HL-60/S4 treated with retinoic acid at 250 ng/mL for 4 days and 3 days (cell line): Measurements from ENCODE around the gene AP3D1.

ENCODE experiments used
- in situ Hi-C: fragments of 300-500 bp; cut with MboI; formaldehyde crosslinking; loops from 2 replicates; pipeline ENCODE4 v1.7.0; 2022; ENCODE audit warnings: low sequenced_read_pairs

The AP3D1 gene

DNA sequence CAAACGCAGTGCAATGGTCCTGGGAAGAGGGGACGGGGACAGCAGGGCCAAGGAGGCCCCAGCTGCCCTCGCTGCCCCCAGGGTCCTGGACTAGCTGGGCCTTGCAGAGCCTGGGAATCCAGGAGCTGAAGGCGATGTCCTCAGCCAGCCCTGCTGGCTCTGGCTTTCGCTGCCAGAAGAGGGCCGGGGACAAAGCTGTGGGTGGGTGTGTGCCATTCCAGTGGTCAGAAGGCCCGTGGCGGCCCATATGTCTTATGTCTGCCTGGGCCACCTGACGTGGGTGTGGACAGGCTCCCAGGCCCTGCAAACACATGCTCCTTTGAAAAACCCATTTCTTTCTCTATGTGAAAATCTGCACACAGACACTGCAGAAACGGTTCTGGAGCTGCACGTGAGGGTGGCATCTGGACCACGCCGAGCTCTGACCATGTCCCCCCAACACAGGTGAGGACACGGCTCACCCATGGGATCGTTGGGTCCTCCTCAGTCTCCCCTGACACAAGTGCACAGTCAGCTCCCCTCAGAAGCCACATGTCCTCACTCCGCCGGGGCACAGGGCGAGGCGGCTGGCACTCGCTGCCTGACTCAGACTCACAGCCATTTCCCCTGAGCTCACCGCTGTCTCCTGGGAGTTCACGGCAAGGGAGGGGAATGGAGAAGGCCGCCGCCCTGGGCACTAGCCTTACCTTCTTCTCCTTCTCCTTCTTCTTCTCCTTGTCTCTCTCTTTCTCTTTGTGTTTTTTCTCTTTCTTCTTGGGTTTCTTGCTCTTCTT is 37.7 kb downstream of the AP3D1 start:
- in situ Hi-C loops: no loop called here

DNA sequence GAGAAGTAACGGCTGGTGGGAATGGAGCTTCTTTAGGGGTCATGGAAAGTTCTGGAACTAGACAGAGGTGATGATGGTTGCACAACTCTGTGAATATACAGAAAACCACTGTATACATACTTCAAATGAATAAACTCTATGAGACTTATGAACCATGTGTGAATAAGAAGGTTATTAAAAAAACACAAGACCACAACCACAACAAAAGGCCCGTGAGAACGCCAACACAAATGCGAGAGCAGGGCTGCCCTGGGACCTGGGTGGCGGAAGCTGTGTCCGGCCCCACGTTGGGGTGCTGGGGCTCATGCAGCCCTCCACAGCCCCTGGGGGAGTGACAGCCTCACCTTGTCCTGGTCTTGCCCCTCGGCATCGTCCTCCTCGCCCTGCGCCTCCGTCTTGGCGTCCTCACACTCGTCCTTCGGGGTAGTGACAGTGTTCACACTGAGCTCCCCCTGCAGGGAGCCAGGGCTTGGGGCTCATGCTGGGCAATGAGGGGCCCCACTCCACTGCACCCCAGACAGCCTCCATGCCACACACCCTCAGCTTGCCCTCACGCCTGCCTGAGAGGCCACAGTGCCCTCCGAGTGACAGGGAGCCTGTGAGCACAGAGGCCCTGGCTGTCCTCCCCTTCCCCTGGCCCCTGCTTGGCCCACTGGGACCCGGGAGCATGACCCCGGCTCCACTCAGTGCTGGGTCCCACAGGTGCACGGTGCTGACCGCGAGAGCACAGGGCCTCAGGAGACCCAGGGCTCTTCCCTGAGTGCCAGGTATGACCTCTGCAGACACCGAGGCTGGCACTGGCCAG is 38.6 kb downstream of the AP3D1 start:
- in situ Hi-C loops: no loop called here

DNA sequence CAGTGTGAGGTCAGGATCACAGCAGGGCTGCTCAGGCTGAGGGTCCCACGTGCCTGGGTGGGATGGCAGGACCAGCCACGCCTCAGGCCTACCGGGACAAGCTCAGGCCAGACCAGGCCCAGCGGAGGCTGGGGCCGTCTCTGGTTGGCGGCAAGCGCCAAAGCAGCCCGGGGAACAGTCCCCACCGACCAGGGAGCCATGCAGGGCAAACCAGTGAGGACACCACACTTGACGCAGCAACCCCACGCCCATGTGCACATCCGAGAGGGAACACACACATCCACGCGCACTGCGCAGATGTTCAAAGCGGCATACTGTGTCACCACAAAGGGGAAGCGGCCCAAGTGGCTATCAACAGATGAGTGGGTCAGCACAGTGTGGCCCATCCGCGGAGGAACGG is 39.5 kb downstream of the AP3D1 start:
- in situ Hi-C loops: no loop called here

DNA sequence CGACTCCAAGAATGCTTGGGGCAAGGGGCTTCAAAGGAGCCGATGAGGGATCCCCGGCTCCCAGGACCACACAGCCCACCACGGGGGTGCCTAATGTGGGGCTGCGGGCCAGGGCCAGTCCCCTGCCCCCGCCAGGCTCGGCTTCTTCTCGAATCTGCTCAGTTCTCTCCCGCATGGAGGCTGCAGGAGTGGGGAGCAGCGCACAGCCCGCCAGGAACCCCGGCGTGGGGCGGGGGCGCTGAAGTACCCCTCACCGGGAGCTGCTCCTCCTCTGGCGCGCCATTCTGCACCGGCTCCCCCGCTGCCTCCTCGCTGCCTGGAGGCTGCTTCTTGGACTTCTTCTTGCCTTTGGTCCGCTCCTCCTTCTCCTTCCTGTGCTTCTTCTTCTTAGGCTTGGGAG is 39.9 kb downstream of the AP3D1 start:
- in situ Hi-C loops: no loop called here

DNA sequence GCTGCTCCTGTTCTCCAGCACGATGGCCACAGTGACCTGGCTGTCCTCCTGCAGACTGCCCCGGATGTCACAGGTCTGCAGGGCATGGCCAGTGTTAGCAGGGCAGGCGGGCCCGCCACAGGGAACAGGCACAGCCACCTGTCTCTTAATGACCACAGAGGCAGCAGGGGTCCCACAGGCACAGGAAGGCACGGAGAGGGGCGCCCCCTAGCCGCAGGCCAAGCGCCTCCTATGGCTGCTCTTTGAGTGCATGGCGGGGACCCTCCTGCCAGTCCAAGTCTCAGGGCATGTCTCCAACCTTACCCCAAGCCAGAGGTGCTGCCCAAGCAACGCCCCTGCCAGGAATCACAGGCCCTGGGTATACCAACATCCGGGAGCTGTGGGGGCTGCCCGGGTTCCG is 40.5 kb downstream of the AP3D1 start:
- in situ Hi-C loops: no loop called here

DNA sequence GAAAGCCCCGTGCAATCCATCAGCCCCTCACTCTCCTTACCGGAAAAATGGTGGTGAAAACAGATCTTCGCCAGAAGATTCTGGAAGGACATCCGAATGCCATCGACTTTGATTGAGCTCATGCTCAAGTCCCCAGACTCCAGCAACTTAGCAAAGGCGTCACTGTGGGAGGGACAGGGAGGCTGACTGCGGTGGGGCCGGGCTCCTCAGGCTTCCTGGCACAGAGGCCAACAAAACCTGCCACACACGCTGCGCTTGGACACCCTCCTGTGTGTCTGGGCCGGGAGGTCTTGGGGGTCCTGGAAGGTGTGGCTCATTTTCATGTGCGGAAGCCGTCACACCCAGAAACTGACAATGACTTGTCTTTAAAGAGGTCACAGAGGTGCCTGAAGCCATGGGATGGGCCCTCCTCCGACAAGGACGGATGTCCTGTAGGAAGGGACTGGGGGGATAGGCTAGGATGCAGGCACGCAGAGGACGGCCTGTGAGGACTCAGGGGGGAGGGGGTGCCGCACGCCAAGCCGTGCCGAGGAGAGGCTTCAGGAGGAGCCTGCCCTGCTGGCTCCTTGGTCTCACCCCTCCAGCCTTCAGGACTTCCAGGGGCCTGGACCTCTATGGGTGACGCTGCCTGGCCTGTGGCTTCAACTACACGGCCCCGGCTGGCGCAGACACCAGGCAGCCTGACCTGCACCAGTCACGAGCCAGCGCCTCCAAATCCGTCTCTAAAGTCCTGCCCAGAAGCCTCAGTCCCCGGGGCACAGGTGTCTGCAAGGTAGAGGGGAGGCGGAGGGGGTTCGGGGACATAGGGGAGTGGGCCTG is 42.1 kb downstream of the AP3D1 start:
- in situ Hi-C loops: no loop called here

DNA sequence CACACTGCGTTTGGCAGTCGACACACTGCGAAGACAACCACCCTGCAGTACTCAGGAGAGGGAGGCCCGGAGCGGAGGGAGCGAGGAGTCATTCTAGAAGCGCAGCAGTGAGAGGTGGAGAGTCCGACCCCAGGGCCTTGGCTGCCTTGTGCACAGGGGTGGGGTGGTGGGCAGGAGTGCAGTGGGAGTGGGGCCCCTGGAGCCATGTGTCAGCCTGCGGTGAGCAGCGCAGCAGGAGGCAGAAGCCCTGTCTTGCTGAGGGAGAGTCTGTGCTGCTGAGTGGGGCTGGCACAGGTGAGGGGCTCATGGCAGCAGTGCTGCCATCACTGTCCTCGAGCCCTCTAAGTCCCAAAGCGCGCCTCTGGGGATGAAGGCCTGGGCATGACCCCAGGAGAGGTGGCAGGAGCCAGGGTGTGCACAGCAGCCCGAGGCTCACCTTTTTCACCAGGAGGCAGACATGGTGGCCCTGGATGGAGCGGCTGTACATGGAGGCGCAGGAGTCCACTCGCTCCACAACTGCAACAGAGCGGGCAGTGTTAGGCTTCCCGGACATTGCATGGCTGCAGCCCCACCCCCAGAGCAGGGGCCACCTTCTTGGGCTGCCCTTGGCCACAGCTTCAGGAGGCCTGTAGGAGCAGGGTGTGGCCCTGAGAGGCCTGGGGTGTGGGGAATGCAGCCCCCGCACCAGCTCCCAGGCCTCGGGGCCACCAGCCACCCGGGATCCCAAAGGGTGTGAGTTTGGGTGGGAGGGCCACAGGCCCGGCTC is 42.9 kb downstream of the AP3D1 start:
- in situ Hi-C loops: no loop called here

DNA sequence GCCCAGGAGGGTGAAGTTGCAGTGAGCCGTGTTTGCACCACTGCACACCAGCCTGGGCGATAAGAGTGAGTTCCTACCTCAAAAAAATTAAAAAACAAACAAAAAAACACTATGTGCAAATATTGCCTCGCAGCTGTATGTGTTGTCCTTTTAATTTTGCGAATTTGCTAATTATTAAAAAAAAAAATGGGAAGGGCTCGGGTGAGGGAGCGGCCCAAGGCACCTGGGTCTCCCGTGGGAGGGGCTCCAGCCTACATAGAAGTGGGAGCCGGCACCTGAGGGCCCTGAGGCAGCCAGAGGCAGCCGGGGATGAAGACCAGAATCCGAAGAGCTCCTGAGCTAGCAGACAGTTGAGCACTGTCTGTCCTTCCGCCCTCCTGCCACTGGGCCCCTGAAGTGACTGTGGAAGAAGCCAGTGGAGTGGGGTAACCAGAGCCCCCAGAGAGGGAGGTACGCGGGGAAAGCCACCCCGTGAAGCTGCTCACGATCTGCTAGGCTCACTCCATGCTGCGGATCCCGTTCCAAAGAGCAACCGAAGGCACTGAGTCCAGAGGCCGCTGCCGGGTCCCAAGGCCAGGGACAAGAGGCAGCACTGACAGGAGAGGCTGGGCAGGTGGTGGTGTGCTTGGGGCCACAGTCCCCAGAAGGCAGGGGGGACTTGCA is 48.2 kb downstream of the AP3D1 start:
- in situ Hi-C loops: no loop called here

DNA sequence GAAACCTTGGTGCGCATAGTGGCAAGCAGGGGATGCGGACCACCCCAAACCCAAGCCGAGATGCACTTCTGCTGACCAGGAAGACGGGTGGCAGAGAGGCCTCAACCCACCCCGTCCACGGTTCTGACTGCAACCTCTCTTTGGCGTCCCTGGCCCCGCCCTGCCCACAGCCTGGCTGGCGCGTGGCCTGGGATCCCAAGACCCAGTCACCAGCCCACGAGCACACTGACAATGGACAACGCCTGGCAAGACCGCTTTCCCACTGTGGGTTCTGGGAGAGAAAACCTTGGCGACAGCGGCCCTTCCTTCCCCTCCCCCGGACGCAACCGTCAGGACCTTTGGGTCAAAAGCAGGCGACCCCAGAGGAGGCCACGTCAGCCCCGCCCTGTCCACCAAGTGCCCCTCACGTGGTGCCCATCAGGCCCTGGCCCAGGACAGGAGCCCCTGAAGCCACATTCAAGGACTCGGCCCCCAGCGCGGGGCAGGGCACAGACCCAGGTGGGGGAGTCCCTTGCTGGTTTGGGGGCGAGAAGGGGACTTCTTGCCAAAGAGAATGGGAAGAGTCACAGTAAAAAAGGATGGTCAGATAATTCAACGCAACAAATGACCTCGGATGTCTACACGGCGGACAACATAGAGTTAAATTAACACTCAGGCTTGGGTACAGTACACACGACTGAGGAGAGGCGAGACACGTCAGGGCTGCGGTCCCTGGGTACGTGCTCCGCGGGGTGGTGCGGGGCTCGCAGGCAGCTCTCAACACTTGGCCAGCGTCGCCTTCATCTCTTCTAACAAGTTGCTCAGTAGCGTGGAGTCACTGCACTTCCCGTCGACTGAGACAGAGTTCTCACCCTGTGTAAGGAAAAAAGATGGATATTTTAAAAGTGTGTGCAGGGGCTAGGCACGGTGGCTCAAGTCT is 49.7 kb downstream of the AP3D1 start:
- in situ Hi-C loops: no loop called here

DNA sequence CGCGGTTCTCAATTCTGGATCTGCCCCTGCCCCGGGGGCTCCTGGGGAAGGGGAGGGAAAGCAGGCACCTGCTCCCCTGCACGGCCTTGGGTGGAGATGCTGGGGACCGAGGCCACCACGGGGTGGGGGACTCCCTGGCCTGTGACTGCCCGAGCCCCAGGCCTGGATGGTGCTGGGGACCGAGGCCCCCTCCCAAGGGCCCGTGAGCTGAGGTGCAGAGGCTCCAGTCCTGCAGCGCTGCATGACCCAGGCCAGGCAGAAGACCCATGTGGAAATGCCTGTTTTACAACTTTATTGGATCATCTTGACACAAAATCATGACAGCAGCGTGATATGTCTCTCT is 50.7 kb downstream of the AP3D1 start:
- in situ Hi-C loops: no loop called here

DNA sequence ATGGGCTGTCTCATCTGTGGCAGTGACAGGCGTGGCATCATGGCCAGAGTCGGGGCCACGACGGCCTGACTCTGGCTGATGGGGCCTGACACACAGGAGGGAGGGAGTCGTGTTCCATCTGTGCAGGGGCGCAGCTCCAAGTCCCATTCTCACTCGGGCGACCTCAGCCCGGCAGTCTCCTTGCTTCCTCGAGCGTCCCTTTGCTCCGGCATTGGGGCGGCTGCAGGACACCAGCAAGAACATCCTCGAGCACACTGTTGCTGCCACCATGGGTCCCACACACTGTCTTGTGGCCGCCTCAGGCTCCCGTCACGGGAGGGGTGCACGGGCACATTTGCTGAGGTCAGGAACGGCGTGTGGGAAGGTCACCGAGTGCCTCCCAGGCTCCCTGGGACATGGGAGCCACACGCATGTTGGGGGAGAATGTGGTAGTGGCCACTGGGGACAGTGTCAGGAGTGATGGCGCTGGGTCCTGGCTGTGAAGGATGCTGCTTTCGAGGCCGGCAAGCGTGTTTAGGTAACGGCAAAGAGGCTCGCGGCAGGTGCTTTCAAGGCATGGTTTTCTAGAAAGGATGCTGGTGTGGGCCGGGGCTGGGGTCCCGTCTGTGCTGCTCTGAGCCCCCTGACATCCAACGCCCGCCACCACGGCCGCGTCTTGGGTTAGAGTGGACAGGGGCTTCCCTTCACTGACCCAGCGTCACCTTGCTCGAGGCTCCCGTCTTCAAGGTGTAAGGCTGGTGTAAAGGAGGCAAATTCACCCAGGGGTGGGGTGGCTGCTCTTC is 51.2 kb downstream of the AP3D1 start:
- in situ Hi-C loops: no loop called here

DNA sequence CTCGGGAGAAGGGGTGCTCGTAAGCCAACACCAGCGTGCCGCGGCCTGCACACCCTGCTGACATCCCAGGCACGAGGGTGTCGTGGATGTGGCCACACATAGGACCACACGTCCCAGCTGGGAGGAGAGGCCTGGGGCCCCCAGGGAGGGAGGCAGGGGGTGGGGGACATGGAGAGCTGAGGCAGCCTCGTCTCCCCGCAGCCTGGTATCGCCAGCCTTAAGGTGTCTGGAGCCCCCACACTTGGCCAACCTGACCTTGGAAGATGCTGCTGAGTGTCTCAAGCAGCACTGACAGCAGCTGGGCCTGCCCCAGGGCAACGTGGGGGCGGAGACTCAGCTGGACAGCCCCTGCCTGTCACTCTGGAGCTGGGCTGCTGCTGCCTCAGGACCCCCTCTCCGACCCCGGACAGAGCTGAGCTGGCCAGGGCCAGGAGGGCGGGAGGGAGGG is 52.3 kb downstream of the AP3D1 start:
- in situ Hi-C loops: no loop called here

DNA sequence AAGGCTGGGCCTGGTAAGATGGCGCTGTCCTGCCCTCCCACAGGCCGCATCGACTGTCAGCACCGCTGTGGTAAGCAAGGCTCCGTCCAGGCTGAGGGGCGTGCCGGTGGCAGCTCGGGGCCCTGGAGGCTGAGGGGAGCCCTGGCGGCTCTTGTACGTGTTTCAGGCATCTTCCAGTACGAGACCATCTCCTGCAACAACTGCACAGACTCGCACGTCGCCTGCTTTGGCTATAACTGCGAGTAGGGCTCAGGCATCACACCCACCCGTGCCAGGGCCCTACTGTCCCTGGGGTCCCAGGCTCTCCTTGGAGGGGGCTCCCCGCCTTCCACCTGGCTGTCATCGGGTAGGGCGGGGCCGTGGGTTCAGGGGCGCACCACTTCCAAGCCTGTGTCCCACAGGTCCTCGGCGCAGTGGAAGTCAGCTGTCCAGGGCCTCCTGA is 53.5 kb downstream of the AP3D1 start:
- in situ Hi-C loops: no loop called here

DNA sequence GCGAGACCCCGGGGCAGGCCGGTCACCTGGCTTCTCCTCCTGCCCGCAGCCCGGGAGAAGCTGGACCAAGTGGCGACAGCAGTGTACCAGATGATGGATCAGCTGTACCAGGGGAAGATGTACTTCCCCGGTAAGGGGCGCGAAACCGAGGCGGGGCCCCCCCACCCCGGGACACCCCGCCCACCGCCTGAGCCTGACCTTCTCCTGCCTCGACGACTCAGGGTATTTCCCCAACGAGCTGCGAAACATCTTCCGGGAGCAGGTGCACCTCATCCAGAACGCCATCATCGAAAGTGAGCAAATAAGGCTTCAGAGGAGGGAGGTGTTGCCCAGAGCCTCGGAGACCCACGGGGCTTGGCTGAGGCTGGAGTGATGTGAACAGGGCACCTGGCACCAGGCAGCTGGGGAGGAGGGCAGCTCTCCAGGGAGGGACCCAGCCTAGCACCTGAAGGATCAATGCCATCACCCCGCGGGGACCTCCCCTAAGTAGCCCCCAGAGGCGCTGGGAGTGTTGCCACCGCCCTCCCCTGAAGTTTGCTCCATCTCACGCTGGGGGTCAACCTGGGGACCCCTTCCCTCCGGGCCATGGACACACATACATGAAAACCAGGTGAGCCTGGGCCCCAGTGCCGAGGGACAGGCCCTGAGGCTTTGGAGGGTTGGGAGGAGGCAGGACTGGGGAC is 54.0 kb downstream of the AP3D1 start:
- in situ Hi-C loops: no loop called here

DNA sequence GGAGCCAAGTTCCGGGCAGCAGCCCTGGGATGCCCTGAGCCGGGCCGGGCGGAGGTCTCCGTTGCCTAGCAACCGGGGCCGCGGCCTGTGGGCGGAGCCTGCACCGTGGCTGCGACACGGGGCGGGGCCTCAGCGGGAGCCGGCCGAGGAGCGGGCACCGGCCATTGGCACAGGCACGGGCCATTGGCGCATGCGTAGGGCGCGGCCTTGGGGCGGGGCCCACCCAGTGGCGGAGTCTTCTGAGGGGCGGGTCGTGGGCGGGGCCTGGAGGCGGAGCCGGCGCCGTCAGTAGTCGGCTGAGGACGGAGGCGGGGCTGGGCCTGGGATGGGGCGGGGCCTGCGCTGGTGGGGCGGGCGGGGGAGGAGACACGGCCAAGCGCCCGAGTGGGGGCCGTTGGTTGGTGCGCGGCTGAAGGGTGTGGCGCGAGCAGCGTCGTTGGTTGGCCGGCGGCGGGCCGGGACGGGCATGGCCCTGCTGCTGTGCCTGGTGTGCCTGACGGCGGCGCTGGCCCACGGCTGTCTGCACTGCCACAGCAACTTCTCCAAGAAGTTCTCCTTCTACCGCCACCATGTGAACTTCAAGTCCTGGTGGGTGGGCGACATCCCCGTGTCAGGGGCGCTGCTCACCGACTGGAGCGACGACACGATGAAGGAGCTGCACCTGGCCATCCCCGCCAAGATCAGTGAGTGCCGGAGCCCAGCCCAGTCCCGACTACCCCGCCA is 54.7 kb downstream of the AP3D1 start, which contains the start of gene IZUMO4:
IZUMO4 (plus strand) TSS at position 436 of the 723 bp plus-strand sequence; CDS start at position 467, 31 bp downstream.
- in situ Hi-C loops: no loop called here

DNA sequence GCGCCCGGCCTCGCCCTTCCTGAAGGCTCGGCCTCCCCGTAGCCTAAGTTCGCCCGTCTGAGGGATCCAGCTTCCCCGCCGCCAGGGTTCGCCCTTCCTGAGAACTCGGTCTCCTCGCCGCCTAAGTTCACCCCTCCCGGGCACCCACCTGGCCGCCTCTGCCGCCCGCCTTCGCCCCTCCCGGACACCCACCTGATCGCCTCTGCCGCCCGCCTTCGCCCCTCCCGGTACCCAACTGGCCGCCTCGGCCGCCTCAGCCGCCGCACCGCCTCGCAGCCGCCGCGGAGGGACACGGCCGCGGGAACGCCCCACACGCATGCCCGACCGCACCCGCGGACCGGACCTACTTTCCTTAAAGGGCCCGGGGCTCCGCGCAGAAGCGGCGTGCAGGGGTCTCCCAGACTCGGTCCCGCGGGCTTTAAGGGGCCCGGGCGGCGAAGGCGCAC is 55.3 kb downstream of the AP3D1 start, which contains the start of gene MOB3A:
MOB3A (minus strand) TSS at position 293 of the 446 bp plus-strand sequence. CDS start 17,766 bp downstream, outside the sequence.
- in situ Hi-C loops: no loop called here
